GM06990 (cell line): ENCODE results near the gene LGR4.

ENCODE experiments used
- DNase-seq: peaks from one replicate; pipeline ENCODE4 v3.0.0-alpha.2; 2011; ENCODE audit not compliant: insufficient read length; ENCODE audit errors: extremely low read depth
- H3K27me3 ChIP-seq: replicated peaks from 2 replicates; pipeline ENCODE4 v1.6.0; 2011; ENCODE audit warnings: low read length; ENCODE audit not compliant: control insufficient read depth, insufficient read depth
- H3K36me3 ChIP-seq: 2 replicates; pipeline ENCODE4 v1.5.1; 2011; ENCODE audit warnings: low read length; ENCODE audit not compliant: control insufficient read depth, insufficient read depth
- H3K4me3 ChIP-seq: replicated peaks from 2 replicates; pipeline ENCODE4 v1.5.1; 2011; ENCODE audit warnings: low read depth, mild to moderate bottlenecking, control low read depth, low read length
- TF ChIP-seq, protein P1 (sequence below): IDR thresholded peaks from 2 replicates; pipeline ENCODE4 v1.5.1; 2011; ENCODE audit warnings: low read length, control low read depth, mild to moderate bottlenecking, inconsistent platforms; ENCODE audit not compliant: insufficient read depth, poor library complexity, severe bottlenecking

The LGR4 gene

DNA sequence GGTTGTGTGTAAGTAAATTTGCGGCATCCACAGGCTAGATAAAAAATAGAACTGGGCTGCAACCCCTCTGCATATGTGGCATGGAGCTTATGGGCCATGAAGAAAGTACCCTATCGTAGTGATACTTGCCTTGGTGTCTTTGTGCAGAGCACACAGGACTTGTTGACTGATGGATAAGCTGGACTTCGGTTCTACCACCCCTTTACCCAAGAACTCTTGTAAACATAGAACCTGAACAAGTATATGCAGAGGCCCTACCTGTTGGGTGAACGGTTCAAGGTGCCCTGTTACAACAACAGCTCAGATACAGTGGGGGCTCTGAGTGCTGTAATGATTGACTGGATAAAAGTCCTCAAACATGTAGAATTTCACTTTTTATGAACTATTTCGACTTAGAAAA lies 3.0 kb upstream of the LGR4 start:
- no peak for DNase-seq
- TF ChIP-seq, protein P1, sequence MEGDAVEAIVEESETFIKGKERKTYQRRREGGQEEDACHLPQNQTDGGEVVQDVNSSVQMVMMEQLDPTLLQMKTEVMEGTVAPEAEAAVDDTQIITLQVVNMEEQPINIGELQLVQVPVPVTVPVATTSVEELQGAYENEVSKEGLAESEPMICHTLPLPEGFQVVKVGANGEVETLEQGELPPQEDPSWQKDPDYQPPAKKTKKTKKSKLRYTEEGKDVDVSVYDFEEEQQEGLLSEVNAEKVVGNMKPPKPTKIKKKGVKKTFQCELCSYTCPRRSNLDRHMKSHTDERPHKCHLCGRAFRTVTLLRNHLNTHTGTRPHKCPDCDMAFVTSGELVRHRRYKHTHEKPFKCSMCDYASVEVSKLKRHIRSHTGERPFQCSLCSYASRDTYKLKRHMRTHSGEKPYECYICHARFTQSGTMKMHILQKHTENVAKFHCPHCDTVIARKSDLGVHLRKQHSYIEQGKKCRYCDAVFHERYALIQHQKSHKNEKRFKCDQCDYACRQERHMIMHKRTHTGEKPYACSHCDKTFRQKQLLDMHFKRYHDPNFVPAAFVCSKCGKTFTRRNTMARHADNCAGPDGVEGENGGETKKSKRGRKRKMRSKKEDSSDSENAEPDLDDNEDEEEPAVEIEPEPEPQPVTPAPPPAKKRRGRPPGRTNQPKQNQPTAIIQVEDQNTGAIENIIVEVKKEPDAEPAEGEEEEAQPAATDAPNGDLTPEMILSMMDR, result no peak
- Histone ChIP-seq H3K36me3 (no peaks in the 10 kb centered on the region), H3K27me3 (no peaks in the 10 kb centered on the region), H3K4me3 (no peak overlapping the region)

DNA sequence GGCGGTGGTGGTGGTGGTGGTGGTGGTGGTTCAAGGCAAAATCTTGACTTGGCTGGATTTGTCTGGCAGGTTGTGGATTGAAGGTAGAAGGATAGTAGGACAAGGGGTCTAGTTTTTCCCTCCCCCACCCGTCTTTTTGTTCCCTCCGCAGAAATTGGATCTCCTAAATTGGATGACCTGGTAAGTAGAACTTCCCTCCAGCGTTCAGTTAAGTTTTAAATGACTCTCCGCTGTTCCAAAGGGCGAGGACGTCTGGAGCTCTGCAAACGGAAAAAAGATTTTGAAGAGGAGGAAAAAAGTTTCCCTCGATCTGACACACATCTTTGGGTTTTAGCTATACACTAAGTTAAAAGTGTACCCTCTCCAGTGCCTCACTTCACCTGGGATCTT lies 422 bp upstream of the LGR4 start:
- TF ChIP-seq, protein P1, result no peak
- H3K27me3 ChIP-seq, result no peaks in the 10 kb centered on the region
- no peak overlapping the region for H3K4me3 ChIP-seq
- H3K36me3 ChIP-seq, result no peaks in the 10 kb centered on the region
- DNase-seq, result no peak

- TF ChIP-seq, protein P1, result no peak
- no peaks in the 10 kb centered on the region for H3K36me3 ChIP-seq
- H3K27me3 ChIP-seq, result no peaks in the 10 kb centered on the region
- peak overlapping the region; percentile 58 for H3K4me3 ChIP-seq
- DNase-seq, result peak; percentile 43
Observed at GRCh38 chr11:27471589-27472397, 797 bp downstream of the LGR4 start.

DNA sequence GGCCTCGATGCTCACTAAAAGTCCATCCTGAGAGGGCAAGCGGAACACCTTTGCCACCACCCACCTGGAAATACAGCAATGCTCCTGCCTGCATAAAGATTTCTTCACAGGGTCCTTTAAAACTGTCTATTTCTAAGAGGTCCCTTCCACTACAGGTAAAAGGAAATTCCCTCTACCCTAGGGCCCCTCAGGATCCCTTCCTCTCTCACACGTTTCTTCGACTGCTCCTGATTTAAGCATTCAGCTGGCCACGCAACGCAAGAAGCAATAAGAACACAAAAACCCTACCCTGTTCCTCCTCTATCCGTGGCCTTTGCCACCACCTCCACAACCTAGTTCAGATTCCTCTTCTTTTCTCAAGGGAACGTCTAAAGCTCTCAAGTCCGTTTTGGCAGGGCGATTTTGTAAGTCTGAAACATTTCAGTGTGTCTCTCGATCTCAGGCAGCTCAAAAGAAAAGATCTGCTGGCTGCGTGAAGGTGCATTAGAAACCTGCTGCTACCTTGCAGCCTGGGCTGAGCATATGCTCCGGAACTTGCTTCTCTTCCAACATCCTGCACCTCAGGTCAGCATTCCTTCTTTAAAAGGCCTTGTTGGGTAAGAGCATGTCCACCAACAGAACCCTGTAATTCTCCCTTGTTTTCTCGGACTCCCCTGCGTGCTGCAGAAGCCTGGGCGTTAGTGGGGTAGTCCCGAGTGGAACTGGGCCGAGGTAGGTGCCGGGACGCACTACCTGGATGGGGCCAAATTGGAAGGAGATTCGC lies 1.6 kb downstream of the LGR4 start:
- Histone ChIP-seq H3K36me3 (no peaks in the 10 kb centered on the region), H3K27me3 (no peaks in the 10 kb centered on the region), H3K4me3 (peak overlapping the region; percentile 58)
- DNase-seq, result no peak
- TF ChIP-seq, protein P1, result no peak

DNA sequence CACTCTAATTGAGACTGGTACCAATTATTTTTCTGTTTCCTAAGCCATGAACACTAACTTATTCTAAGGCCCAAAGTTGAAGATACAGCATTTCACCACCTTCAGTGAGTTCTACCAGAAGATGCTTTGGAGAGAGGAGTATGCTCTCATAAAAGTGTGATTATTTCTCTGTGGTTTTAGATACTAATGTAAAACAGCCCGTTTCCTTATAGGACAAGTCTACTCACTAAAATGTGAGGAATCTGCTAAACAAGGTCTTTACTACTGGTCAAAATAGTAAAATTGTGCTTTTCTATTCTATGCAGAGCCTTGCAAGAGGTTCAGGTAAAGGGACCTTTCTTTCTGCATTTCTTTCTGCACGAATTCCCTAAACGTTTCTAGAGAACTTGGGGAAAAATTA lies 2.4 kb downstream of the LGR4 start:
- no peak for DNase-seq

More for the DNA sequence above, 2.4 kb downstream of the LGR4 start:
- H3K36me3 ChIP-seq, result no peaks in the 10 kb centered on the region
- H3K27me3 ChIP-seq, result no peaks in the 10 kb centered on the region
- TF ChIP-seq, protein P1, result no peak
- no peak overlapping the region for H3K4me3 ChIP-seq
